Measurements from ENCODE around the gene DNER. TPM values are rescaled to one million over a fixed set of nuclear protein-coding genes. Genes with fewer than 3 reads are reported as not detected.

DNER gene
- total RNA-seq, 1 donor from 2014 or later, result 0.14 TPM

DNA sequence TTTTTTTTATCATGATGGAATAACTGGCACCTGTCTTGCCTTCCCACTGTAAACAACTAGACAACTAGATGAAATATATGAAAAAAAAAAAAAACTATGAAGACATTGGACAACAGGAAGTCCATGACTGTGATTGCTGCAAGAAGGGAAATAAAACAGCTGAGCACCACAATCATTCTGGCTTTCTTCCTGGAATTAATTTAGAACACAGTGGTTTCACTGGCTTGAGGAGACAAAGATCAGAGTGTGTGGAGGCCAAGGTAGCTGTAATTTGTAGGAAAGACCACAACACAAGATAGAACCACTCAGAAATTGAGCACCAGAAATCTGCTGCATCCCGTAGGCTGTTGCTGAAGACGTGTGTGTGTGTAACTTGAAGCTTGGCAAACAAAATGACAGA is 322.2 kb downstream of the DNER start:
- Histone ChIP-seq H3K9me3 (no peaks in the 10 kb centered on the region), H3K27ac (peak overlapping the region; percentile 36), H3K36me3 (no peaks in the 10 kb centered on the region), H3K27me3 (no peaks in the 10 kb centered on the region), H3K4me1 (peaks cover 7% of the 10 kb centered on the region), H3K4me3 (no peak overlapping the region)
- ATAC-seq (peak; percentile 65), DNase-seq (no peak)
- intact Hi-C loops (cut with DNase I), result no loop called here
- TF ChIP-seq, protein P1, sequence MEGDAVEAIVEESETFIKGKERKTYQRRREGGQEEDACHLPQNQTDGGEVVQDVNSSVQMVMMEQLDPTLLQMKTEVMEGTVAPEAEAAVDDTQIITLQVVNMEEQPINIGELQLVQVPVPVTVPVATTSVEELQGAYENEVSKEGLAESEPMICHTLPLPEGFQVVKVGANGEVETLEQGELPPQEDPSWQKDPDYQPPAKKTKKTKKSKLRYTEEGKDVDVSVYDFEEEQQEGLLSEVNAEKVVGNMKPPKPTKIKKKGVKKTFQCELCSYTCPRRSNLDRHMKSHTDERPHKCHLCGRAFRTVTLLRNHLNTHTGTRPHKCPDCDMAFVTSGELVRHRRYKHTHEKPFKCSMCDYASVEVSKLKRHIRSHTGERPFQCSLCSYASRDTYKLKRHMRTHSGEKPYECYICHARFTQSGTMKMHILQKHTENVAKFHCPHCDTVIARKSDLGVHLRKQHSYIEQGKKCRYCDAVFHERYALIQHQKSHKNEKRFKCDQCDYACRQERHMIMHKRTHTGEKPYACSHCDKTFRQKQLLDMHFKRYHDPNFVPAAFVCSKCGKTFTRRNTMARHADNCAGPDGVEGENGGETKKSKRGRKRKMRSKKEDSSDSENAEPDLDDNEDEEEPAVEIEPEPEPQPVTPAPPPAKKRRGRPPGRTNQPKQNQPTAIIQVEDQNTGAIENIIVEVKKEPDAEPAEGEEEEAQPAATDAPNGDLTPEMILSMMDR (IDR thresholded peaks at IDR 0.05), result no peak

DNA sequence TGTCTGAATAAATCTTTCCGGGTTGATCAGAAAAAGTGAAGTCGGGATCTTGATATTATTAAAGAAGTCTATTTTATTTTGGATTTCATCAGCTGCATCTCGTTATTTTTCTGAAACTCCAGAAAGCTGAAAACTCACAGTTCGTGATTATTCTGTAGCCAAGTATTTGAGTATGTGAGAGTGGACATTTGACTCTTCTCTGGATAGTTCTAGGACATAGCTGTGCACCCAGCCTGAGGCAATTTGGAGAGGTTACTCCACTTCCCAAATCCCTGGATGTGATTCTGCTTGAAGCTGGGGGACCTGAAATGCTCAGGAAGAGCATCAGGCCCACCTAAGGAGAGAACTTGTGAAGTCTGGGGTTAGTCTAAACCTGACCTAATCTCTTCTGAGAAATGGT is 325.6 kb downstream of the DNER start:
- ATAC-seq (no peak), DNase-seq (no peak)
- H3K27me3 ChIP-seq, result no peaks in the 10 kb centered on the region
- intact Hi-C loops (cut with DNase I), result no loop called here
- no peaks in the 10 kb centered on the region for H3K36me3 ChIP-seq
- H3K27ac ChIP-seq, result no peak overlapping the region
- no peaks in the 10 kb centered on the region for H3K9me3 ChIP-seq
- H3K4me3 ChIP-seq, result no peak overlapping the region
- peaks cover 7% of the 10 kb centered on the region for H3K4me1 ChIP-seq
- TF ChIP-seq, protein P1 (IDR thresholded peaks at IDR 0.05), result no peak

DNA sequence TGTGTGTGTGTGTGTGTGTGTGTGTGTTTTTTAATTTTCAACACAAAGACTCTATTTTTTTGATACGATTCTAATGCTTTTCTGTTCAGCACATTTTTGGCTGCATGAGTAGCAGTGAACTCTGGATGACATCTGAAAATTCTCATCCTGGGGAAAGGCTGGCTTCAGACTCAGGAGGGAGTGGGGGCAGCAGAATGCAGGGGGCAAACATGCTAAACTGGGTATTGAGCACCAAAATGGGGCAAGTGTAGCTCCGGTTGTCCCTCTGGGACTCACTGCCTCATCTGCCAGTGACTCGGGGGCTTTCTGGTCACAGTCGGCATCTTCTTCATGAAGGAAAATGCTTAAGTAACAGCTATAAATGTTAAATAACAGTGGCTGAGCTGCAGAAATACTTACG is 326.5 kb downstream of the DNER start:
- ATAC-seq, result no peak
- TF ChIP-seq, protein P1 (IDR thresholded peaks at IDR 0.05), result no peak
- Histone ChIP-seq H3K36me3 (no peaks in the 10 kb centered on the region), H3K27ac (no peak overlapping the region), H3K9me3 (no peaks in the 10 kb centered on the region), H3K4me3 (no peak overlapping the region), H3K4me1 (peaks cover 7% of the 10 kb centered on the region), H3K27me3 (no peaks in the 10 kb centered on the region)
- no peak for DNase-seq
- intact Hi-C loops (cut with DNase I), result no loop called here

DNA sequence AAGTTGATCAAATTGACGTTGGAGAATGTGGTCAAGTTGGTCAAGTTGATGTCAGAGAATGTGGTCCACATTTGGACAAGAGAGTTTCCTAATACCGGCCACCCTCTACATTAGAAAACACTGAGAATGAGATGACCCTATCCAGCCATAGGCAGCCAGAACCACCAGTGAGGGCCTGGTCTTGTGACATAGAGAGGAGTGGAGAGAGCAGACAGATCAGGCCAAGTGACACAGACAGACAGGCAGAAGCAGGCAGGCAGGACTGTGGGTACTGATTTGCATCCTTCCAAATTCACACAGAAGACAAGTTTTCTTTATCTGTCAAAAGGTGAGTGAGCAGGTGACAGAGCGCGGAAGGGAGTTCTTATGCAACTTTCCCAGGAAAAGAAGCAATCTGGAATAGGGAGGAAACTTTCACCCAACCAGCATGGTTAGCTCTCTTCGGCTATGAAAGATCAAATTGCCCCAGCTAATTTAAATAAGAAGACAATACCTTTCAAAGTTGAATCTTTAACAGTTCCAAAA is 334.2 kb downstream of the DNER start:
- H3K4me1 ChIP-seq, result no peaks in the 10 kb centered on the region
- no peaks in the 10 kb centered on the region for H3K27me3 ChIP-seq
- TF ChIP-seq, protein P1 (IDR thresholded peaks at IDR 0.05), result no peak
- DNase-seq, result no peak
- intact Hi-C loops (cut with DNase I), result no loop called here
- no peak overlapping the region for H3K4me3 ChIP-seq
- no peak for ATAC-seq
- H3K36me3 ChIP-seq, result no peaks in the 10 kb centered on the region
- no peak overlapping the region for H3K27ac ChIP-seq
- H3K9me3 ChIP-seq, result no peaks in the 10 kb centered on the region

DNA sequence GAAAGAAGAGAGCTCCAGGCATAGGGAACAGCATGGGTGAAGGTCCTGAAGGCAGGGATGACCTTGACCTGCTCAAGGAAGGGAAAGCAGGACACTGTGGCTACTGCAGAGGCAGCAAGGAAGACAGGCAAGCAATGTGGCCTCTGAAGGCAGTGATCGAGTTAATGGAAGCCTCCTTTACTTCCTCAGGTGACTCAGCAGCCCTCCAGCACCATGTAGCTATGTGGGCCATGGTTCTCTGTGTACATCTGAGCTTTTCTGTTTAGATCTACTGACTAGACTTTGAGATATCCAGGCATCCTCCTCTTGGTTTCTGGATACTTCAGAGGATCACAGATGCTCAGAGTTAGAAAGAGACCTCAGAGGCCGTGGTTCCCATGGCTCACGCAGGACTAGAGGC is 336.0 kb downstream of the DNER start:
- Histone ChIP-seq H3K9me3 (no peaks in the 10 kb centered on the region), H3K36me3 (no peaks in the 10 kb centered on the region), H3K27me3 (no peaks in the 10 kb centered on the region), H3K27ac (no peak overlapping the region), H3K4me1 (no peaks in the 10 kb centered on the region), H3K4me3 (no peak overlapping the region)
- intact Hi-C loops (cut with DNase I), result no loop called here
- ATAC-seq (no peak), DNase-seq (no peak)
- TF ChIP-seq, protein P1 (IDR thresholded peaks at IDR 0.05), result no peak

DNA sequence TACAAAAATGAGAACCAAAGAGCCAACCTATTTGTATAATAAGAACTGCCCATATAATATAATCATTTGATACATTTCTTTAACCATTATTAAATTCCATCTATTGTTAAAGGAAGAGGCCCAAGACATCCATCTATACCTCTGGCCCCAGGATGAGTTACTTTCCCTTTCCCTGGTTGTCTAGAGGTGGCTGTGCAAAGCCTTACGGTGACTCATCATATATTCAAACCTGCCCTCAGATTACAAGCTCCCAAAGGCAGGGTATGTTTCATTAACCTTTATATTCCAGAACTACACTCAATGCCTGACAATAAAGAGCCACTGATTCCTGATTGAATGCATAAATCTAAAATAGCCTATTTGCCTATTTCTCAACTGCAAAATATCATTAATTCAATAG is 337.5 kb downstream of the DNER start:
- Histone ChIP-seq H3K4me1 (no peaks in the 10 kb centered on the region), H3K36me3 (no peaks in the 10 kb centered on the region), H3K4me3 (no peak overlapping the region), H3K27ac (no peak overlapping the region), H3K9me3 (no peaks in the 10 kb centered on the region), H3K27me3 (no peaks in the 10 kb centered on the region)
- TF ChIP-seq, protein P1 (IDR thresholded peaks at IDR 0.05), result no peak
- intact Hi-C loops (cut with DNase I), result no loop called here
- ATAC-seq (no peak), DNase-seq (no peak)
